H7 (cell line): Measurements from ENCODE around the gene IMP3. TPM values are rescaled to one million over a fixed set of nuclear protein-coding genes. Genes with fewer than 3 reads are reported as not detected.
A peak's percentile ranks its signal among the peaks of the same experiment; 100 is the strongest.

ENCODE experiments used
- DNase-seq: peaks from one replicate; pipeline ENCODE4 v3.0.0; 2012
- H3K27me3 ChIP-seq: 2 replicates; pipeline ENCODE4 v1.6.0; 2011; ENCODE audit warnings: mild to moderate bottlenecking, low read length; ENCODE audit not compliant: control insufficient read depth, insufficient read depth
- H3K36me3 ChIP-seq: replicated peaks from 2 replicates; pipeline ENCODE4 v1.5.1; 2011; ENCODE audit warnings: low read length; ENCODE audit not compliant: control insufficient read depth, insufficient read depth
- H3K4me3 ChIP-seq: 2 replicates; pipeline ENCODE4 v1.5.1; 2011; ENCODE audit warnings: low read depth, mild to moderate bottlenecking, control low read depth, low read length, moderate library complexity; ENCODE audit not compliant: insufficient read depth
- total RNA-seq: library from RNA; depleted of rRNA; stranded (reverse); fragments of >200 nt; shearing (Covaris generic); gene quantifications from 2 replicates; pipeline ENCODE4 v1.2.3, GENCODE V29; 2014

The IMP3 gene
- total RNA-seq, 1 experiment from 2014 or later: 168 TPM

GRCh38 chr15:75661100-75661755 lies 21.2 kb upstream of the IMP3 start:
- Histone ChIP-seq H3K4me3 (no peak overlapping the region), H3K27me3 (no peaks in the 10 kb centered on the region), H3K36me3 (peaks cover 3% of the 10 kb centered on the region)
- peak; percentile 90 for DNase-seq

DNA sequence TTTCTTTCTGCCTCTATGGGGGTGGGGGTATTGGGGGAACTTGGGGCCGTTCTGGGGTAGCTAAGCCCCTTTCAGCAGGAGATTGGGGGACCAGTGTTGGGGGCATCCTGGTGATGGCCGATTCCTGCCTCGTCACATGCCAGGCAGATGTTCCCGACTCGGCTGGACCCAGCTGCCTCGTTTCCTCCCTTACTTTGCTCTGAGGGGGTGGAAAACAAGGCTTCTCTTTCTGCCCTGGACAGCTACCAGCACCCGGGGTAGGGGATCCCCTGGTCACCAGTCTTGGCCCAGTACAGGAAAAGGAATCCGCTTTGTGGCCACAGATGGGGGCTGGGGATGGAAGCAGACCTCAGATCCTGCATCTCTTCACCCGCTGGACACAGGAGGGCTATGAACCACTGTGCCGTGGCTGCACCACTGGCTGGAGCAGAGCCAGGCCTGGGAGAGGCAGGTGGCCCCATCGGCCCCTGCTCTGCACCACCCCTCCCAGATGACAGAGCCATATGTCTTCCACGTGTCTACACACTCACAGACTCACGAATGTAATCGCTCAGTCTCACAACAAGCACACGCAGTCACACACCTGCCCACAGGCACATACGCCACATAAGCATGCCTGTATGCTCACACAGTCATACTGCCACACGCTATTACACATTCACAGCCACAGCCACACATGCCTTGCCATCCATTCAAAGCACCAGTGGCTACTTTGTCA lies 20.1 kb upstream of the IMP3 start:
- Histone ChIP-seq H3K27me3 (no peaks in the 10 kb centered on the region), H3K36me3 (peaks cover 3% of the 10 kb centered on the region), H3K4me3 (no peak overlapping the region)
- no peak for DNase-seq

DNA sequence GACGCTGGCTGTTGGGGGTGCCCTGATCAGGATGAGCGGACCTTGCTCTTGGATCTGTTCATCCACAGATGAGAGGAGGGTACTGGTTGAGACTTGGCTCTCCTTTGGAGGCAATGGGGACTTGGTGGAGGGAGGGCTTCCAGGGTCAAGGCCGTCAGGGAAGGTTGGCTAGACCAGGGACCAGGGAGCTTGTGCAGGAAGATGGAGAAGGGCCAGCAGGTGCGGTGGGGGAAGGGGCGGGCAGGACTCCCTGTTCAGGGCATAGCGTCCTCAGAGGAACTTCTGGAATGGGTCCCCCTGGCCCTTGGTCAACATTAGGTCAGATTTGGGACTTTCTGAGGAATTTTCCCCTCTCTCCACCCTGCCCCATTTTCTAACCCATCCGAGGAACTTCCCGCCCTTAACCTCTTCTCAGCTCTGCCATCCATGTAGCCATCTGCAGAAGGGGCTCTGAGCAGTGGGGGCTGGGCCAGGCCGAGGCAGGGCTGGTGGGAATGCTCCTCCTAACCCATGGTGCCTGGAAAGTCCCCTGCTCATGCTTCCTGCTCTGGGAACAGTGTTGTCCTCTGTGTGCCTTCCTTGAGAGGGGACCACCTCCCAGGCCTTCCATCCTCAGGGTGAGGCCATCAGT lies 19.2 kb upstream of the IMP3 start:
- DNase-seq: no peak
- H3K4me3 ChIP-seq: no peak overlapping the region
- peaks cover 3% of the 10 kb centered on the region for H3K36me3 ChIP-seq
- H3K27me3 ChIP-seq: no peaks in the 10 kb centered on the region

GRCh38 chr15:75656813-75657212 lies 16.8 kb upstream of the IMP3 start:
- DNase-seq: no peak
- no peaks in the 10 kb centered on the region for H3K27me3 ChIP-seq
- H3K36me3 ChIP-seq: peaks cover 3% of the 10 kb centered on the region
- H3K4me3 ChIP-seq: no peak overlapping the region

GRCh38 chr15:75656331-75656730 lies 16.3 kb upstream of the IMP3 start:
- H3K4me3 ChIP-seq: no peak overlapping the region

GRCh38 chr15:75655931-75656330 lies 15.9 kb upstream of the IMP3 start:
- Histone ChIP-seq H3K27me3 (no peaks in the 10 kb centered on the region), H3K36me3 (peaks cover 3% of the 10 kb centered on the region), H3K4me3 (no peak overlapping the region)
- no peak for DNase-seq

More at GRCh38 chr15:75656331-75656730, 16.3 kb upstream of the IMP3 start:
- peaks cover 3% of the 10 kb centered on the region for H3K36me3 ChIP-seq
- DNase-seq: no peak
- no peaks in the 10 kb centered on the region for H3K27me3 ChIP-seq

DNA sequence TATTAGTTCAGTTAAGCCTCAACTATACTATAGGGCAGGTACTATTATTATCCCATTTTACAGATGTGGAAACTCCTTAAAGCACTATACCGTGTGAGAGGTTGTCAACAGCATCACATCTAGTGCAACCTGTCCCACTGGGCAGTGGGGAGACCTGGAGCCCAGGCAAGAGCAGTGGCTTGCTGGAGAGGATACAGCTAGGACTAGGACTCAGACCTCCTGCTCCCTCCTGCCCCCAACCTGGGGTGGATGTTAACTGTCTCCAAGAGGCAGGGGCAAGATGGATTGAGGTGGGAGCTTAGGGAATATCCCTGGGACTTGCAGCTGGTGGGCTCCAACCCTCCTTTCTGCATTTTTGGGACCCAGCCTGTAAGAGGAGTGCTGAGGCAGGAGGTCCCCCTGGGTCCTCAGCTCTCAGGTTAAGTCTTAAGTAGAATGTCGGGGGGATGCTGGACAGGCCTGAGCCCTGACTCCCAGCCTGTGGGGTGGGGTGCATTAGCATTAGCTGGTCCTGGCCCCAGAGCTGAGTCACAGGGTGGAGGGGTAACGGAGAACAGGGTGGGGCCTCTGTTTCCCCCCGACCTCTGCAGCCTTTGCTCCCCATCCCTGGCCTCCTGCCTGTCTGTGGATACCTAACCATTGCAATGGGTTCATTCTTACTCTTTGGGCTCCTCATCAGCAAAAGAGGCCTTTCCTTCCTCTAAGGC lies 14.3 kb upstream of the IMP3 start:
- no peaks in the 10 kb centered on the region for H3K27me3 ChIP-seq
- no peak overlapping the region for H3K4me3 ChIP-seq
- no peak for DNase-seq
- peaks cover 7% of the 10 kb centered on the region for H3K36me3 ChIP-seq

DNA sequence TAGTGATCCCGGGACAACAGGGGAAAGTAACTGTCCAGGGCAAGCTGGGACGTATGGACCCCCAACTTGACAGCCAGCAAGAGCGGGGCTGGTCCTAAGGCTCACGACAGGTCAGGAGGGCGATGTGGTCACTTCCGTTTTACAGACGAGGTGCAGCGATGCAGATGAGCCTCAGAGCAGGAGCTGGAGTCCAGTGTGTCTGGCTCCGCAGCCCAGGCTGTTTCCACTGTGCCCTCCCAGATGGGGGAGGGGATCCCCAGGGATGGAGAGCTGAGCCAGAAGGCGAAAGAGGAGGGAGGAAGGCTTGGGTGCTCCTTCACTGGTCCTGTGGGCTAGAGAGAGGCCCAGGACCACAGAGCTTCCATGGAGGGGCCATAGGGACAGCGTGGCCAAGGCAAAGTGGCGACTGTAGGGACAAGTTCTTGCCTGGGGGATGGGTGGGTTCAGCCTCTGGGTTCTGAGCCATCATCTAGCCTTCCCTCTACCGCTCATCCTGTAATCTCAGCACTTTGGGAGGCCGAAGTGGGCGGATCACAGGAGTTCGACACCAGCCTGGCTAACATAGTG lies 13.4 kb upstream of the IMP3 start:
- Histone ChIP-seq H3K4me3 (no peak overlapping the region), H3K27me3 (no peaks in the 10 kb centered on the region), H3K36me3 (peaks cover 7% of the 10 kb centered on the region)
- DNase-seq: no peak

DNA sequence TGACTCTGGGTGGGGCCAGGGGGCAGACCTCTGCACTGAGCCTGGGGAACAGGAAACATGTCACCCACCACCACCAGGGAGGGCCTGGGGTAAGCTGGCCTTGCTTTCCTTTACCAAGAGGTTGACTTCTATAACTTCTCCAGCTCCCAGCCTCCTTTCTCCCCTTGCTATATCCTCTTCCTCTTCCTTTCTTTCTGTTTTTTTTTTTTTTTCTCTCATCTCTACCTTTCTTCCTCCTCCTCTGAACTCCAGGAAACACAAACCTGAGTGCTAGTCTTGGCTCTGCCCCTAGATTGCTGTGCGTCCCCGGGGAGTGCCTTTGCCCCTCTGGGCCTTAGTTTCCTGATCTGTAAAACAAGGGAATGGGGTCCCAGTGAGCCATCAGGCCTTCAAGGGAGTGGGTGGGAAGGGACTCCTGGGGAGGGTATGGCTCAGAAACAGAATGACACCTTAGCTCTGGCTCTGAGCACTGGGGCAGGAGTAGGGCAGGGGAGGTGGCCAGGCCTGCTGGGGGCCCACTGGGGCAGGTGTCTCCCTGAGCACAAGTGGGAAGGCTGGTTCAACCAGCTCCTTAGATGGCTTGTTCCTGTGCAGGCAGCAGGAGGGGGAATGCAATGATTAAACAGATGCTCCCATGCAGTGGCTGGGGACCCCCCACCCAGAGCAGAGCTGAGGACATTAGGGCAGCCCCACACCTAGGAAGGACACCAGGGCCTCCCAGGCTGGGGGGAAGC lies 12.0 kb upstream of the IMP3 start:
- H3K27me3 ChIP-seq: peaks cover under 1% of the 10 kb centered on the region; the same call in 1 of the 2 replicates
- DNase-seq: no peak
- H3K36me3 ChIP-seq: peaks cover 4% of the 10 kb centered on the region
- no peak overlapping the region for H3K4me3 ChIP-seq

- no peak for DNase-seq
- H3K4me3 ChIP-seq: no peak overlapping the region
- H3K27me3 ChIP-seq: peaks cover 8% of the 10 kb centered on the region
- peaks cover 4% of the 10 kb centered on the region for H3K36me3 ChIP-seq
Observed at GRCh38 chr15:75650908-75651809, 11.1 kb upstream of the IMP3 start.

DNA sequence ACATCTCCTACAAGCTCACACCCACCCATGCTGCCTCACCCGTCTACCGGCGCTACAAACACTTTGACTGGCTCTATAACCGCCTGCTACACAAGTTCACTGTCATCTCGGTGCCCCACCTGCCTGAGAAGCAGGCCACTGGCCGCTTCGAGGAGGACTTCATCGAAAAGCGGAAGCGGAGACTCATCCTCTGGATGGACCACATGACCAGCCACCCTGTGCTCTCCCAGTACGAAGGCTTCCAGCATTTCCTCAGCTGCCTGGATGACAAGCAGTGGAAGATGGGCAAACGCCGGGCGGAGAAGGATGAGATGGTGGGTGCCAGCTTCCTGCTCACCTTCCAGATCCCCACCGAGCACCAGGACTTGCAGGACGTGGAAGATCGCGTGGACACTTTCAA lies 9.8 kb upstream of the IMP3 start:
- Histone ChIP-seq H3K4me3 (no peak overlapping the region), H3K36me3 (peaks cover 4% of the 10 kb centered on the region), H3K27me3 (peaks cover 11% of the 10 kb centered on the region)
- no peak for DNase-seq

DNA sequence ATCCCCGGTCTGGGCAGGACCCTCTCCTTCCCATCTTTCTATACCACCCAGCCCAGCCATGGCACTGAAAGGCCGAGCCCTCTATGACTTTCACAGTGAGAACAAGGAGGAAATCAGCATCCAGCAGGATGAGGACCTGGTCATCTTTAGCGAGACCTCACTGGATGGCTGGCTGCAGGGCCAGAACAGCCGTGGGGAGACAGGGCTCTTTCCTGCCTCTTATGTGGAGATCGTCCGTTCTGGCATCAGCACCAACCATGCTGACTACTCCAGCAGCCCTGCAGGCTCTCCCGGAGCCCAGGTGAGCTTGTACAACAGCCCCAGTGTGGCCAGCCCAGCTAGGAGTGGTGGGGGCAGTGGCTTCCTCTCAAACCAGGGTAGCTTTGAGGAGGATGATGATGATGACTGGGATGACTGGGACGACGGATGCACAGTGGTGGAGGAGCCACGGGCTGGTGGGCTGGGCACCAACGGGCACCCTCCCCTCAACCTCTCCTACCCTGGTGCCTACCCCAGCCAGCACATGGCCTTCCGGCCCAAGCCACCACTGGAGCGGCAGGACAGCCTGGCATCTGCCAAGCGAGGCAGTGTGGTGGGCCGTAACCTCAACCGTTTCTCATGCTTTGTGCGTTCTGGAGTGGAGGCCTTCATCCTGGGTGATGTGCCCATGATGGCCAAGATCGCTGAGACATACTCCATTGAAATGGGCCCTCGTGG lies 9.2 kb upstream of the IMP3 start:
- no peak for DNase-seq
- Histone ChIP-seq H3K36me3 (peaks cover 4% of the 10 kb centered on the region), H3K27me3 (peaks cover 11% of the 10 kb centered on the region), H3K4me3 (peak overlapping the region; percentile 86)
